HCT116 (cell line): ENCODE results near the gene DTNBP1.

Experiments used
- ATF3 ChIP-seq: IDR thresholded peaks from 2 replicates; pipeline ENCODE4 v1.6.1; 2012
- CTCF ChIP-seq, 3 experiments: fragments of 200-600 bp in 1 of 3; sonication (generic) in 1 of 3; IDR thresholded peaks in 2 of 3; conservative IDR thresholded peaks in 1 of 3; 2 replicates each; pipeline ENCODE4 v1.5.1; 2012 to 2017; ENCODE audit warnings: low read depth in 2 of 3, low read length in 2 of 3, antibody characterized with exemption in 1 of 3, borderline replicate concordance in 1 of 3, control low read depth in 1 of 3, mild to moderate bottlenecking in 1 of 3, mixed read lengths in 1 of 3, mixed run types in 1 of 3, moderate library complexity in 1 of 3; ENCODE audit not compliant: insufficient read depth in 1 of 3
- ZFX ChIP-seq: fragments of 450-650 bp; IDR thresholded peaks from 2 replicates; pipeline ENCODE4 v1.6.1; 2017

- no peak for TF ChIP-seq ZFX
- TF ChIP-seq CTCF (IDR thresholded peaks at IDR 0.05 in 2 of 3, conservative IDR thresholded peaks at IDR 0.05 in 1 of 3; ENCODE audit: borderline replicate concordance in 1 of 3, insufficient read depth in 1 of 3, low read depth in 2 of 3, low read length in 2 of 3): no peak
- no peak for TF ChIP-seq ATF3
These were observed 173.4 kb downstream of the DTNBP1 start for GRCh38 chr6:15489261-15489962.
